Activated naive CD8-positive, alpha-beta T cell treated with anti-CD3 and anti-CD28 coated beads, Interleukin-2, amount 50 U/mL, for 24 hours (primary cell): Measurements from ENCODE around the gene ITGA4.

Source experiments
- ATAC-seq: fragments of 150-1000 bp; cut with Tn5 transposase; one replicate; pipeline ENCODE4 v1.10.0; 2021
- DNase-seq: peaks from one replicate; pipeline ENCODE4 v3.0.0; 2021
- H3K27ac Mint-ChIP-seq: one replicate; pipeline ENCODE4 v1.8.0; 2021; ENCODE audit warnings: mild to moderate bottlenecking, mixed read lengths
- H3K27me3 Mint-ChIP-seq: one replicate; pipeline ENCODE4 v1.8.0; 2021; ENCODE audit warnings: mixed read lengths
- H3K36me3 Mint-ChIP-seq: one replicate; pipeline ENCODE4 v1.8.0; 2021; ENCODE audit warnings: low read depth, mixed read lengths
- H3K4me1 Mint-ChIP-seq: one replicate; pipeline ENCODE4 v1.8.0; 2021; ENCODE audit warnings: mixed read lengths
- H3K4me3 Mint-ChIP-seq: one replicate; pipeline ENCODE4 v1.8.0; 2021; ENCODE audit warnings: mild to moderate bottlenecking, moderate library complexity, mixed read lengths
- H3K9me3 Mint-ChIP-seq: one replicate; pipeline ENCODE4 v1.8.0; 2021; ENCODE audit warnings: mixed read lengths

Gene ITGA4

GRCh38 chr2:181516992-181517391 lies 59.8 kb downstream of the ITGA4 start:
- peaks cover 37% of the 10 kb centered on the region for H3K4me1 Mint-ChIP-seq

GRCh38 chr2:181517685-181518301 lies 60.6 kb downstream of the ITGA4 start:
- no peak for DNase-seq
- Mint-ChIP-seq H3K36me3 (peaks cover 56% of the 10 kb centered on the region), H3K27me3 (no peaks in the 10 kb centered on the region), H3K27ac (peak overlapping the region; percentile 70), H3K4me1 (peaks cover 37% of the 10 kb centered on the region), H3K9me3 (no peaks in the 10 kb centered on the region), H3K4me3 (no peak overlapping the region)
- peak; percentile 24 for ATAC-seq

More at GRCh38 chr2:181516992-181517391, 59.8 kb downstream of the ITGA4 start:
- Mint-ChIP-seq H3K9me3 (no peaks in the 10 kb centered on the region), H3K27me3 (no peaks in the 10 kb centered on the region), H3K36me3 (peaks cover 61% of the 10 kb centered on the region), H3K27ac (no peak overlapping the region), H3K4me3 (no peak overlapping the region)
- ATAC-seq (no peak), DNase-seq (no peak)

GRCh38 chr2:181520253-181520652 lies 63.1 kb downstream of the ITGA4 start:
- no peak for ATAC-seq
- peaks cover 37% of the 10 kb centered on the region for H3K36me3 Mint-ChIP-seq

GRCh38 chr2:181523756-181524155 lies 66.6 kb downstream of the ITGA4 start:
- no peak for DNase-seq
- Mint-ChIP-seq H3K4me3 (no peak overlapping the region), H3K9me3 (no peaks in the 10 kb centered on the region), H3K27ac (no peak overlapping the region), H3K4me1 (no peaks in the 10 kb centered on the region), H3K36me3 (peaks cover 43% of the 10 kb centered on the region), H3K27me3 (no peaks in the 10 kb centered on the region)
- no peak for ATAC-seq

More at GRCh38 chr2:181520253-181520652, 63.1 kb downstream of the ITGA4 start:
- Mint-ChIP-seq H3K27me3 (no peaks in the 10 kb centered on the region), H3K4me3 (no peak overlapping the region), H3K27ac (no peak overlapping the region), H3K4me1 (peaks cover 28% of the 10 kb centered on the region), H3K9me3 (no peaks in the 10 kb centered on the region)
- no peak for DNase-seq

GRCh38 chr2:181526014-181526413 lies 68.8 kb downstream of the ITGA4 start:
- Mint-ChIP-seq H3K27me3 (no peaks in the 10 kb centered on the region), H3K4me1 (no peaks in the 10 kb centered on the region), H3K4me3 (no peak overlapping the region), H3K27ac (no peak overlapping the region), H3K36me3 (peaks cover 47% of the 10 kb centered on the region), H3K9me3 (no peaks in the 10 kb centered on the region)
- no peak for ATAC-seq
- DNase-seq = no peak

GRCh38 chr2:181527058-181527457 lies 69.9 kb downstream of the ITGA4 start:
- peaks cover 51% of the 10 kb centered on the region for H3K36me3 Mint-ChIP-seq
- peak overlapping the region; percentile 42 for H3K27ac Mint-ChIP-seq
- H3K4me1 Mint-ChIP-seq = no peaks in the 10 kb centered on the region
- no peaks in the 10 kb centered on the region for H3K9me3 Mint-ChIP-seq
- no peak for ATAC-seq
- no peaks in the 10 kb centered on the region for H3K27me3 Mint-ChIP-seq
- no peak for DNase-seq
- H3K4me3 Mint-ChIP-seq = no peak overlapping the region

- H3K4me3 Mint-ChIP-seq = no peak overlapping the region
- no peak overlapping the region for H3K27ac Mint-ChIP-seq
- H3K36me3 Mint-ChIP-seq = peaks cover 56% of the 10 kb centered on the region
- ATAC-seq (no peak), DNase-seq (no peak)
- H3K9me3 Mint-ChIP-seq = no peaks in the 10 kb centered on the region
- no peaks in the 10 kb centered on the region for H3K27me3 Mint-ChIP-seq
- no peaks in the 10 kb centered on the region for H3K4me1 Mint-ChIP-seq
Measured at GRCh38 chr2:181528441-181528840, 71.3 kb downstream of the ITGA4 start.

GRCh38 chr2:181536730-181537129 lies 79.5 kb downstream of the ITGA4 start:
- H3K9me3 Mint-ChIP-seq = no peaks in the 10 kb centered on the region
- no peak for DNase-seq
- H3K4me3 Mint-ChIP-seq = no peak overlapping the region
- no peak for ATAC-seq
- peaks cover 77% of the 10 kb centered on the region for H3K36me3 Mint-ChIP-seq
- H3K4me1 Mint-ChIP-seq = no peaks in the 10 kb centered on the region
- no peak overlapping the region for H3K27ac Mint-ChIP-seq
- H3K27me3 Mint-ChIP-seq = no peaks in the 10 kb centered on the region

- H3K4me3 Mint-ChIP-seq = no peak overlapping the region
- no peaks in the 10 kb centered on the region for H3K9me3 Mint-ChIP-seq
- no peak for ATAC-seq
- peaks cover 48% of the 10 kb centered on the region for H3K36me3 Mint-ChIP-seq
- no peak for DNase-seq
- H3K4me1 Mint-ChIP-seq = no peaks in the 10 kb centered on the region
- H3K27ac Mint-ChIP-seq = no peak overlapping the region
- no peaks in the 10 kb centered on the region for H3K27me3 Mint-ChIP-seq
Measured at GRCh38 chr2:181540421-181540820, 83.2 kb downstream of the ITGA4 start.

GRCh38 chr2:181542170-181542569 lies 85.0 kb downstream of the ITGA4 start:
- DNase-seq (no peak), ATAC-seq (no peak)
- Mint-ChIP-seq H3K27ac (no peak overlapping the region), H3K4me3 (no peak overlapping the region), H3K4me1 (peaks cover 4% of the 10 kb centered on the region), H3K36me3 (peaks cover 43% of the 10 kb centered on the region), H3K9me3 (no peaks in the 10 kb centered on the region), H3K27me3 (no peaks in the 10 kb centered on the region)

GRCh38 chr2:181546086-181546485 lies 88.9 kb downstream of the ITGA4 start:
- no peaks in the 10 kb centered on the region for H3K9me3 Mint-ChIP-seq
- H3K27ac Mint-ChIP-seq = no peak overlapping the region
- H3K27me3 Mint-ChIP-seq = no peaks in the 10 kb centered on the region
- no peak for ATAC-seq
- H3K4me1 Mint-ChIP-seq = peaks cover 4% of the 10 kb centered on the region
- H3K36me3 Mint-ChIP-seq = peaks cover 7% of the 10 kb centered on the region
- DNase-seq = no peak
- H3K4me3 Mint-ChIP-seq = no peak overlapping the region

- Mint-ChIP-seq H3K9me3 (no peaks in the 10 kb centered on the region), H3K36me3 (no peaks in the 10 kb centered on the region), H3K4me1 (no peaks in the 10 kb centered on the region), H3K27ac (no peak overlapping the region), H3K4me3 (no peak overlapping the region), H3K27me3 (no peaks in the 10 kb centered on the region)
- no peak for ATAC-seq
- DNase-seq = no peak
Measured at GRCh38 chr2:181552808-181553207, 95.6 kb downstream of the ITGA4 start.

- ATAC-seq (no peak), DNase-seq (no peak)
- Mint-ChIP-seq H3K27me3 (no peaks in the 10 kb centered on the region), H3K36me3 (no peaks in the 10 kb centered on the region), H3K4me3 (no peak overlapping the region), H3K4me1 (no peaks in the 10 kb centered on the region), H3K9me3 (no peaks in the 10 kb centered on the region), H3K27ac (no peak overlapping the region)
Measured at GRCh38 chr2:181553244-181553643, 96.1 kb downstream of the ITGA4 start.

GRCh38 chr2:181554061-181554830 lies 97.1 kb downstream of the ITGA4 start:
- Mint-ChIP-seq H3K4me3 (no peak overlapping the region), H3K4me1 (no peaks in the 10 kb centered on the region), H3K27me3 (no peaks in the 10 kb centered on the region), H3K36me3 (no peaks in the 10 kb centered on the region), H3K27ac (no peak overlapping the region), H3K9me3 (no peaks in the 10 kb centered on the region)
- ATAC-seq = no peak
- no peak for DNase-seq

- Mint-ChIP-seq H3K27me3 (no peaks in the 10 kb centered on the region), H3K4me1 (no peaks in the 10 kb centered on the region), H3K36me3 (no peaks in the 10 kb centered on the region), H3K27ac (no peak overlapping the region), H3K4me3 (no peak overlapping the region), H3K9me3 (no peaks in the 10 kb centered on the region)
- ATAC-seq (no peak), DNase-seq (no peak)
Measured at GRCh38 chr2:181558371-181558770, 101.2 kb downstream of the ITGA4 start.
